Stomach (tissue), 9 donors: ENCODE results near the gene FBXW7. TPM values are rescaled to one million over a fixed set of nuclear protein-coding genes. Genes with fewer than 3 reads are reported as not detected.

Experiments used
- DNase-seq, 2 donors: peaks; one replicate each; pipeline versions ENCODE4 v3.0.0 to v3.0.0-alpha.2; 2013 to 2019
- H3K27ac ChIP-seq, 5 donors: fragments of 200-600 bp in 4 of 5; sonication (generic) in 4 of 5; one replicate each; pipeline ENCODE4 v1.5.1; 2013 to 2019; ENCODE audit warnings: mild to moderate bottlenecking in 1 of 5, moderate library complexity in 1 of 5
- H3K27me3 ChIP-seq, 3 donors: fragments of 200-600 bp; sonication (generic); one replicate each; pipeline ENCODE4 v1.5.1; 2017 to 2019; ENCODE audit warnings: mixed run types in 1 of 3
- H3K36me3 ChIP-seq, 4 donors: fragments of 200-600 bp; sonication (generic); 1 replicate in 3 of 4; 2 replicates in 1 of 4; pipeline ENCODE4 v1.5.1; 2016 to 2019
- H3K4me1 ChIP-seq, 4 donors: fragments of 200-600 bp; sonication (generic); one replicate each; pipeline ENCODE4 v1.5.1; 2016 to 2019
- H3K4me3 ChIP-seq, 4 donors: fragments of 200-600 bp; sonication (generic) in 3 of 4; one replicate each; pipeline ENCODE4 v1.5.1; 2016 to 2019; ENCODE audit warnings: mild to moderate bottlenecking in 1 of 4
- H3K9me3 ChIP-seq, 4 donors: fragments of 200-600 bp; sonication (generic); one replicate each; pipeline ENCODE4 v1.5.1; 2016 to 2019
- EP300 ChIP-seq: sonication (generic); formaldehyde crosslinking; IDR thresholded peaks from one replicate; pipeline ENCODE4 v1.6.1; 2017; ENCODE audit warnings: antibody characterized with exemption
- POLR2A ChIP-seq, 4 donors: fragments of 450-650 bp; IDR thresholded peaks; one replicate each; pipeline ENCODE4 v1.6.1; 2016; ENCODE audit warnings: antibody characterized with exemption in 4 of 4, control low read depth in 2 of 4, mild to moderate bottlenecking in 1 of 4, moderate library complexity in 1 of 4
- POLR2AphosphoS5 ChIP-seq, 3 donors: sonication (generic); formaldehyde crosslinking; IDR thresholded peaks; one replicate each; pipeline ENCODE4 v1.6.1; 2016; ENCODE audit warnings: antibody characterized with exemption in 3 of 3
- WGBS, 5 donors: extraction: QIAGEN DNeasy Blood & Tissue Kit in 3 of 5; methylation state at CpG; one replicate each; pipeline versions ENCODE4 v1.1.5 to v1.1.7; 2013 to 2018; 5-methylcytosine and 5-hydroxymethylcytosine counted together
- intact Hi-C: fragments of 100-400 bp; cut with DNase I; formaldehyde crosslinking; loops from one replicate; pipeline ENCODE4 v1.15.1; 2023; ENCODE audit warnings: low total_unique reads
- polyA plus RNA-seq, 3 donors: library from polyadenylated mRNA; stranded (reverse); fragments of 200-250 nt; gene quantifications; one replicate each; pipeline ENCODE4 v1.2.3, GENCODE V29; 2013
- total RNA-seq, 5 donors: library from RNA; depleted of rRNA; stranded (reverse); fragments of >200 nt; gene quantifications; one replicate each; pipeline versions ENCODE4 v1.1.0 to v1.2.3, GENCODE V29; 2014 to 2016
- TF ChIP-seq, protein P1 (sequence below), 7 experiments: fragments of 450-650 bp in 4 of 7; fragments of 200-600 bp in 3 of 7; sonication (generic) in 3 of 7; IDR thresholded peaks; one replicate each; pipeline ENCODE4 v1.5.1; 2016 to 2019; ENCODE audit warnings: antibody characterized with exemption in 7 of 7, control low read depth in 2 of 7, mild to moderate bottlenecking in 1 of 7
- donor health status: healthy with polysubstance abuse.
- donor health status: Bipolar disorder and iron deficiency.
- donor health status: healthy.

FBXW7 gene
- total and polyA plus RNA-seq, 8 donors: 8.7 to 119 (median 25.1) TPM

DNA sequence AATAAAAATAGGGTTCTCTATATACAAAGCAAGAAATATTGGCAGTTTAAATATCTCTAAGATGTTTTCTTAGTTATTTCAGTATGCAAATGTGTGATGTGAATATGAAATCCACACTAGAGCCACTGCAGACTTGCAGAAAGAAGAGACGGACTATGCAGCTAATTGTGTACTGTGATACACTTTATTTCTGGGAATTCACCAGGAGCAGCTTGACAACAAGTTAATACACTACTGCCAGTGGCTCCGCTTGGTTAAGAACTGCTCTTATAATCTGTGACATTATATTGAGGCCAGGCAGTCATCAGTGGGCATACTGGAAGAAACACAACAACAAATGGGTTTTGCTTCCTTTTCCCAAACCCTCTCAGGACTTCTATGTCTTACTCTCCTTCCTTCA is 172.0 kb downstream of the FBXW7 start:
- no peak for DNase-seq
- WGBS, 5 donors: 89 to 95% (median 93%) methylated on average over 2 of the region's 2 CpGs
- no peaks in the 10 kb centered on the region for H3K36me3 ChIP-seq
- peak overlapping the region in 1 of 5 donors; percentile 27 for H3K27ac ChIP-seq
- intact Hi-C loops: no loop called here
- no peak for TF ChIP-seq POLR2A (IDR thresholded peaks at IDR 0.05)
- TF ChIP-seq POLR2AphosphoS5 (IDR thresholded peaks at IDR 0.05): no peak
- TF ChIP-seq EP300: no peak
- TF ChIP-seq, protein P1, sequence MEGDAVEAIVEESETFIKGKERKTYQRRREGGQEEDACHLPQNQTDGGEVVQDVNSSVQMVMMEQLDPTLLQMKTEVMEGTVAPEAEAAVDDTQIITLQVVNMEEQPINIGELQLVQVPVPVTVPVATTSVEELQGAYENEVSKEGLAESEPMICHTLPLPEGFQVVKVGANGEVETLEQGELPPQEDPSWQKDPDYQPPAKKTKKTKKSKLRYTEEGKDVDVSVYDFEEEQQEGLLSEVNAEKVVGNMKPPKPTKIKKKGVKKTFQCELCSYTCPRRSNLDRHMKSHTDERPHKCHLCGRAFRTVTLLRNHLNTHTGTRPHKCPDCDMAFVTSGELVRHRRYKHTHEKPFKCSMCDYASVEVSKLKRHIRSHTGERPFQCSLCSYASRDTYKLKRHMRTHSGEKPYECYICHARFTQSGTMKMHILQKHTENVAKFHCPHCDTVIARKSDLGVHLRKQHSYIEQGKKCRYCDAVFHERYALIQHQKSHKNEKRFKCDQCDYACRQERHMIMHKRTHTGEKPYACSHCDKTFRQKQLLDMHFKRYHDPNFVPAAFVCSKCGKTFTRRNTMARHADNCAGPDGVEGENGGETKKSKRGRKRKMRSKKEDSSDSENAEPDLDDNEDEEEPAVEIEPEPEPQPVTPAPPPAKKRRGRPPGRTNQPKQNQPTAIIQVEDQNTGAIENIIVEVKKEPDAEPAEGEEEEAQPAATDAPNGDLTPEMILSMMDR (IDR thresholded peaks at IDR 0.05): no peak
- H3K4me1 ChIP-seq: peaks cover 0 to 11% (median 4%) of the 10 kb centered on the region in 4 donors
- H3K27me3 ChIP-seq: no peaks in the 10 kb centered on the region
- peaks cover 0 to 5% (median 0%) of the 10 kb centered on the region in 4 donors for H3K9me3 ChIP-seq
- no peak overlapping the region for H3K4me3 ChIP-seq

DNA sequence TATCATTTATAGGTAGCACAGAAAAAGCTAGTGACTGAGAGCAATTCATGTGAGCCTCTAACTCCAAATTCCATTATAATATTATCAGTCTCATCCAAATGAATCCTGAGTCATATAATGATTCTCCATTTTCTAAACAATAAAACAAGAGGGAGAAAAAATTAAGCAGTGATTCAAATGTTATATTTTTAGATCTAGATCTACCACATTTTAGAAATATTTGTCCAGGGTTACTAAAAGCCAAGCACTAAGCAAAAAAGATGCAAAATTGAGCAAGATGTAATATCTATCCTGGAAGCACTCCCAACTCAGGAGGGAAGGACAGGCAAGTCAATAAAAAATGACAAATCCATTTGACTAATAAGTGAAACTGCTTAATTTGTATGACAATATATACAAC is 172.8 kb downstream of the FBXW7 start:
- no peak for DNase-seq
- Histone ChIP-seq H3K9me3 (peaks cover 0 to 5% (median 0%) of the 10 kb centered on the region in 4 donors), H3K4me1 (peaks cover 0 to 11% (median 4%) of the 10 kb centered on the region in 4 donors), H3K36me3 (no peaks in the 10 kb centered on the region), H3K27me3 (no peaks in the 10 kb centered on the region), H3K4me3 (no peak overlapping the region), H3K27ac (no peak overlapping the region)
- no peak for TF ChIP-seq EP300
- TF ChIP-seq POLR2AphosphoS5 (IDR thresholded peaks at IDR 0.05): no peak
- TF ChIP-seq POLR2A (IDR thresholded peaks at IDR 0.05): no peak
- TF ChIP-seq, protein P1 (IDR thresholded peaks at IDR 0.05): no peak
- intact Hi-C loops: no loop called here

DNA sequence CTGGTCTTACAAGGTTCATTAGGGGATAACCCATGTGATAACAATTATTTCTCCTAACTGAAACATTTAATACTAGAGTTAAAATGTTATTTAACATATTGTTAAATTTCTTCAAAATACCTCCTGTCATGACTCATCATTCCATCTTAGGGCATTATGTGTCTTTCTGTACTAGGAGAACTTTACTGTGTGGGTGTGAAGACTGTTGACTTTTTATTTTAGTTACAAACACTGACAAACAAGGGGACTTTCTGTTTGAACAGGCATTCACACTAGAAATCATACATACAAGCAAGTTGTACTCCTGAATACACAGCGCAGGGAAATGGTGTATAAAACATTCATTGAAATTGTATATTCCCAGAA is 175.9 kb downstream of the FBXW7 start:
- Histone ChIP-seq H3K27me3 (no peaks in the 10 kb centered on the region), H3K4me3 (no peak overlapping the region), H3K4me1 (peaks cover 0 to 11% (median 4%) of the 10 kb centered on the region in 4 donors), H3K36me3 (no peaks in the 10 kb centered on the region), H3K27ac (no peak overlapping the region), H3K9me3 (no peaks in the 10 kb centered on the region)
- WGBS, 5 donors: 91 to 100% (median 94%) methylated on average over 1 of the region's 1 CpG
- intact Hi-C loops: no loop called here
- DNase-seq: no peak
- TF ChIP-seq POLR2A (IDR thresholded peaks at IDR 0.05): no peak
- TF ChIP-seq, protein P1 (IDR thresholded peaks at IDR 0.05): no peak
- TF ChIP-seq POLR2AphosphoS5 (IDR thresholded peaks at IDR 0.05): no peak
- TF ChIP-seq EP300: no peak

DNA sequence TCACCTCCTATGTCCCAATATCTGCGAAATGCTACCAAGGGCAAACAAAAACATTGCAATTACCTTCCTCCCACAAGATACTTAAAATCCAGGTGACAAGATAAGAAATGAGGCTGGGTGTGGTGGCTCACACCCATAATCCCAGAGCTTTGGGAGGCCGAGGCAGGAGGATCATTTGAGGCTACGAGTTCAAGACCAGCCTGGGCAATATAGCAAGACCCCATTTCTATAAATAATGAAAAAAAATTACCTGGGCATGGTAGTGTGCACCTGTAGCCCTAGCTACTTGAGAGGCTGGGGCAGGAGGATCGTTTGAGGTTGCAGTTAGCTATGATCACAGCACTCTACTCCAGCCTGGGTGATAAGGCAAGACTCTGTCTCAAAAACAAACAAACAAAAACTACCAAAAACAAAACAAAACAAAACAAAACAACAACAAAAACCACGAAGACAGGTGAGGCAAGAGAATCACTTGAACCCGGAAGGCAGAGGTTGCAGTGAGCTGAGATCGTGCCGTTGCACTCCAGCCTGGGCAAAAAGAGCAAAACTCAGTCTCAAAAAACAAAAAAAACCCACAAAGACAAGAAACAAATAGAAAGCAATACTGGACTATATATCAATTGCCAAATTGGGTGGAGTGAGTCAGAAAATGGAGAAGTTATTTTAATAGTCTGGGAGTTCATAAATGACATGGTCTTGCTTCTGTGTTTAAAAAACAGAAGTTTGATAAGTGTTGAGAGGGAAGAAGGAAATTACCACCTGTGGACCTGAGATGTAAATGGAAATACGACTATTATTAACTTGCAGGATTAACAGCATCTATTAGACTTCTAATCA is 176.5 kb downstream of the FBXW7 start:
- no peak for TF ChIP-seq EP300
- no peak for TF ChIP-seq POLR2A (IDR thresholded peaks at IDR 0.05)
- no peak for TF ChIP-seq POLR2AphosphoS5 (IDR thresholded peaks at IDR 0.05)
- TF ChIP-seq, protein P1 (IDR thresholded peaks at IDR 0.05): no peak
- Histone ChIP-seq H3K27ac (no peak overlapping the region), H3K9me3 (no peaks in the 10 kb centered on the region), H3K4me3 (no peak overlapping the region), H3K4me1 (peaks cover 0 to 11% (median 4%) of the 10 kb centered on the region in 4 donors), H3K27me3 (no peaks in the 10 kb centered on the region), H3K36me3 (no peaks in the 10 kb centered on the region)
- DNase-seq: no peak
- 92 to 97% (median 94%) methylated on average over 9 of the region's 9 CpGs for WGBS, 5 donors
- intact Hi-C loops: no loop called here
